GM23338 (cell line): Measurements from ENCODE around the gene TSPOAP1.

Source experiments
- EZH2 ChIP-seq: fragments of 200-600 bp; sonication (generic); IDR thresholded peaks from one replicate; pipeline ENCODE4 v1.8.0; 2017; ENCODE audit warnings: antibody characterized with exemption, mild to moderate bottlenecking, low read depth; ENCODE audit not compliant: unreplicated experiment
- EZH2phosphoT487 ChIP-seq: fragments of 200-600 bp; sonication (generic); IDR thresholded peaks from one replicate; pipeline ENCODE4 v1.8.1; 2018; ENCODE audit warnings: antibody characterized with exemption; ENCODE audit not compliant: unreplicated experiment
- POLR2AphosphoS5 ChIP-seq: IDR thresholded peaks from 2 replicates; pipeline ENCODE4 v1.6.1; 2016; ENCODE audit warnings: antibody characterized with exemption, low read depth
- TF ChIP-seq, protein P1 (sequence below), 2 experiments: fragments of 200-600 bp in 1 of 2; sonication (generic) in 1 of 2; conservative IDR thresholded peaks; 2 replicates each; pipeline versions ENCODE4 v1.5.1 to v1.6.1; 2016 to 2017; ENCODE audit warnings: antibody characterized with exemption in 2 of 2, low read depth in 2 of 2, mild to moderate bottlenecking in 2 of 2, moderate library complexity in 1 of 2
- TF ChIP-seq, protein P2 (sequence below): IDR thresholded peaks from one replicate; pipeline ENCODE4 v1.6.1; 2018; ENCODE audit warnings: antibody characterized with exemption; ENCODE audit not compliant: unreplicated experiment

DNA sequence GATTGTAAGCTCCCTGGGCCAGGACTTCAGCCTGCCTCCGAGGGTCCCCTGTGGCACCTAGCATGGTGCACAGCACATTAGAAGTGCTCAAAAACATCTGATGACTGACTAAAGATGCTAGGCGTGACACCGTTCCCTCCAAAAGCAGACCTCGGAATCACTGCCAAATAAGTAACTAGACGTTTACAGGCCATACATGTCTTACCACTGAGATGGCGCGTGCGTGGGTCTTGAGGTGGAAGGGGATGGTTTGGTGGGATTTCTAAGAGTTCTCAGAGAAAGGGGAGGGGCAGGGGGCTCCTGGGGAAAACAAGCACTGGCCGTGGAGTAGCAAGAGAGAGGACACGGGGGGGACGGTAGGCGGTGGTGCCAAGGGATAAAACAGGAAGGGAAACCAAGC, 60.3 kb downstream of the TSPOAP1 start:
- TF ChIP-seq, protein P1, sequence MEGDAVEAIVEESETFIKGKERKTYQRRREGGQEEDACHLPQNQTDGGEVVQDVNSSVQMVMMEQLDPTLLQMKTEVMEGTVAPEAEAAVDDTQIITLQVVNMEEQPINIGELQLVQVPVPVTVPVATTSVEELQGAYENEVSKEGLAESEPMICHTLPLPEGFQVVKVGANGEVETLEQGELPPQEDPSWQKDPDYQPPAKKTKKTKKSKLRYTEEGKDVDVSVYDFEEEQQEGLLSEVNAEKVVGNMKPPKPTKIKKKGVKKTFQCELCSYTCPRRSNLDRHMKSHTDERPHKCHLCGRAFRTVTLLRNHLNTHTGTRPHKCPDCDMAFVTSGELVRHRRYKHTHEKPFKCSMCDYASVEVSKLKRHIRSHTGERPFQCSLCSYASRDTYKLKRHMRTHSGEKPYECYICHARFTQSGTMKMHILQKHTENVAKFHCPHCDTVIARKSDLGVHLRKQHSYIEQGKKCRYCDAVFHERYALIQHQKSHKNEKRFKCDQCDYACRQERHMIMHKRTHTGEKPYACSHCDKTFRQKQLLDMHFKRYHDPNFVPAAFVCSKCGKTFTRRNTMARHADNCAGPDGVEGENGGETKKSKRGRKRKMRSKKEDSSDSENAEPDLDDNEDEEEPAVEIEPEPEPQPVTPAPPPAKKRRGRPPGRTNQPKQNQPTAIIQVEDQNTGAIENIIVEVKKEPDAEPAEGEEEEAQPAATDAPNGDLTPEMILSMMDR (conservative IDR thresholded peaks at IDR 0.05; ENCODE audit: low read depth in 2 of 2): no peak
- TF ChIP-seq POLR2AphosphoS5: no peak
- TF ChIP-seq EZH2: no peak
- TF ChIP-seq, protein P2, sequence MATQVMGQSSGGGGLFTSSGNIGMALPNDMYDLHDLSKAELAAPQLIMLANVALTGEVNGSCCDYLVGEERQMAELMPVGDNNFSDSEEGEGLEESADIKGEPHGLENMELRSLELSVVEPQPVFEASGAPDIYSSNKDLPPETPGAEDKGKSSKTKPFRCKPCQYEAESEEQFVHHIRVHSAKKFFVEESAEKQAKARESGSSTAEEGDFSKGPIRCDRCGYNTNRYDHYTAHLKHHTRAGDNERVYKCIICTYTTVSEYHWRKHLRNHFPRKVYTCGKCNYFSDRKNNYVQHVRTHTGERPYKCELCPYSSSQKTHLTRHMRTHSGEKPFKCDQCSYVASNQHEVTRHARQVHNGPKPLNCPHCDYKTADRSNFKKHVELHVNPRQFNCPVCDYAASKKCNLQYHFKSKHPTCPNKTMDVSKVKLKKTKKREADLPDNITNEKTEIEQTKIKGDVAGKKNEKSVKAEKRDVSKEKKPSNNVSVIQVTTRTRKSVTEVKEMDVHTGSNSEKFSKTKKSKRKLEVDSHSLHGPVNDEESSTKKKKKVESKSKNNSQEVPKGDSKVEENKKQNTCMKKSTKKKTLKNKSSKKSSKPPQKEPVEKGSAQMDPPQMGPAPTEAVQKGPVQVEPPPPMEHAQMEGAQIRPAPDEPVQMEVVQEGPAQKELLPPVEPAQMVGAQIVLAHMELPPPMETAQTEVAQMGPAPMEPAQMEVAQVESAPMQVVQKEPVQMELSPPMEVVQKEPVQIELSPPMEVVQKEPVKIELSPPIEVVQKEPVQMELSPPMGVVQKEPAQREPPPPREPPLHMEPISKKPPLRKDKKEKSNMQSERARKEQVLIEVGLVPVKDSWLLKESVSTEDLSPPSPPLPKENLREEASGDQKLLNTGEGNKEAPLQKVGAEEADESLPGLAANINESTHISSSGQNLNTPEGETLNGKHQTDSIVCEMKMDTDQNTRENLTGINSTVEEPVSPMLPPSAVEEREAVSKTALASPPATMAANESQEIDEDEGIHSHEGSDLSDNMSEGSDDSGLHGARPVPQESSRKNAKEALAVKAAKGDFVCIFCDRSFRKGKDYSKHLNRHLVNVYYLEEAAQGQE: no peak
- no peak for TF ChIP-seq EZH2phosphoT487
